GM19463 (cell line): Measurements from ENCODE around the gene AMZ1.

Experiments
- ATAC-seq: cut with Tn5 transposase; IDR thresholded peaks from one replicate; pipeline ENCODE4 v1.9.1; 2021; ENCODE audit warnings: mild to moderate bottlenecking, moderate library complexity; ENCODE audit not compliant: unreplicated experiment

AMZ1 gene, protein sequence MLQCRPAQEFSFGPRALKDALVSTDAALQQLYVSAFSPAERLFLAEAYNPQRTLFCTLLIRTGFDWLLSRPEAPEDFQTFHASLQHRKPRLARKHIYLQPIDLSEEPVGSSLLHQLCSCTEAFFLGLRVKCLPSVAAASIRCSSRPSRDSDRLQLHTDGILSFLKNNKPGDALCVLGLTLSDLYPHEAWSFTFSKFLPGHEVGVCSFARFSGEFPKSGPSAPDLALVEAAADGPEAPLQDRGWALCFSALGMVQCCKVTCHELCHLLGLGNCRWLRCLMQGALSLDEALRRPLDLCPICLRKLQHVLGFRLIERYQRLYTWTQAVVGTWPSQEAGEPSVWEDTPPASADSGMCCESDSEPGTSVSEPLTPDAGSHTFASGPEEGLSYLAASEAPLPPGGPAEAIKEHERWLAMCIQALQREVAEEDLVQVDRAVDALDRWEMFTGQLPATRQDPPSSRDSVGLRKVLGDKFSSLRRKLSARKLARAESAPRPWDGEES

DNA sequence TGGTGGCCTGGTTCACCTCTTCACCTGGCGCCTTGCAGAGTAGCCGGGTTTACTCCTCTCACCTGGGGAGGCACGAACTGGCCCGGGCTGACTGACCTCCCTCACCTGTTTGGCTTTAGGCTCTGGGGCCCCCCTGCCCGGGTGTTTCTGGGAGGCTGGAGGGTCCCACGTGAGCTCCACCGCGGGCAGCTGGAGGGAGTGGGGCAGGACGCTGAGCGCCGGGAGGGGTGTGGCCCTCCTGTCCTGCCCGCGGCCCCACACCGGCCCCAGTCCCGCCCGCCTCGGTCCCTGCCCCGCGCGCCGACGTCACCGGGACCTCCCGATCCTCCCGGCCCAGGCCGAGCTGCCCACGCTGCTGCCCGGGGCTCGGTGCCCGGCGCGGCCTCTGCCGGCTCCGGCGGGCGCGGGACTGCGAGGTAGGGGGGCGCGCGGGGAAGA is at the start of gene AMZ1:
AMZ1 (plus strand) TSS at position 322 of the 438 bp plus-strand sequence. CDS start 12,250 bp downstream, outside the sequence.
- no peak for ATAC-seq

DNA sequence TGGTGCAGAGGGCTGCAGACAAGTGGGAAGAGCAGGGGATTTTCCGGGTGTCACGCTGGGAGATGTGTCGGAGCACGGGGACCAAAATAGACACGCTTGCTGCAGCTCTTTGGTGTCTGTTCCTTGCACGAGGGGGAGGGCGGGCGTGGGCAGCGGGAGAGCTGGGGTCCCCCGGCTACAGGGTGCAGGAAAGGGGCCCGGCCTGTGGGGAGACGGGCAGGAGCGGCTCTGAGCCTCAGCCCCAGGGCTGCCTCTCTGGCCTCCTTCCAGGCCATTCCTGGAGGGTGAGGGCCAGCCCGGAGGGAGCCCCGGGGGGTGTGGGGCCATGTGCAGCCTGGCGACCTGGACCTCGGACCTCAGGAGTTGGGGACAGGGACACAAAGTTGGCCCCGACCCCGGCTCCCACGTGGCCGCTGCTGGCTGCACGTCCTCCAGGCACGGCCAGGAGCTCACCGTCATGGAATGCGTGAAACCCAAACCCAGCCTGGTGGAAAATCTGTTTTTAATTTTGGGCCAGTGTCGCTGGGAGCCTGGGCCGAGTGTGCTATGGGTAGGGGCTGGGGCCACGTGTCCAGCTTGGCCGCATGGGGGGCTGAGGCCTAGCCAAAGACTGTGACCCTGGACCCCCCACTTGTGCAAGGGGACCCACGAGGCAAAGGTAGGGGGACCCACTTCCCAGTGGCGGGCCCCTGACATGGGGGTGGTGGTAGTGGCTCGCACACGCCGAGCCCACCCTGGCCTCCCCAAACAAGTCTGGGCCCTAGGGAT is 49.6 kb upstream of the AMZ1 start:
- no peak for ATAC-seq

DNA sequence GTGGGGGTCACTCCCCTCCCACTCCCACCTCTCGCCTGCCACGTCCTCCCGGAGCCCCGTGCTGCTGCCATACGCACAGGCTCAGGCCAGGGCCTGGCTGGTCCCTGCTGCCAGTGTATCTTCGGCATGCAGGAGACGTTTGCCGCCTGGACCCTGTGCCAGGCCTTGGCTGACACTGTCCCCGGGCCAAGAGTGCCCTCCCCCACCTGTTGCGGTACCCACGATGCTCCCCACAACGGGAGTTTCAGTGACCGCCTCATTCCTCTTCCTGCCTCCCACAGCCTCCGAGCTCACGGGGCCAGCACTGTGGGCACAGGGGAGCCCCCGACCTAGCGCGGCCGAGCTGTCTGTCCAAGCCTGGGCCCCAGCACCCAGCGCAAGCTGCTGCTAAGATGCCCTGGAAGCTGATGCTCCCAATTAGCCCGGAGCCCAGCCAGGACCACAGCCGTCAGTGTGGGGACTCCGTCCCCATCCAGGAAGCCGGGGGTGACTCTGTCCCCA is 48.8 kb upstream of the AMZ1 start:
- no peak for ATAC-seq

DNA sequence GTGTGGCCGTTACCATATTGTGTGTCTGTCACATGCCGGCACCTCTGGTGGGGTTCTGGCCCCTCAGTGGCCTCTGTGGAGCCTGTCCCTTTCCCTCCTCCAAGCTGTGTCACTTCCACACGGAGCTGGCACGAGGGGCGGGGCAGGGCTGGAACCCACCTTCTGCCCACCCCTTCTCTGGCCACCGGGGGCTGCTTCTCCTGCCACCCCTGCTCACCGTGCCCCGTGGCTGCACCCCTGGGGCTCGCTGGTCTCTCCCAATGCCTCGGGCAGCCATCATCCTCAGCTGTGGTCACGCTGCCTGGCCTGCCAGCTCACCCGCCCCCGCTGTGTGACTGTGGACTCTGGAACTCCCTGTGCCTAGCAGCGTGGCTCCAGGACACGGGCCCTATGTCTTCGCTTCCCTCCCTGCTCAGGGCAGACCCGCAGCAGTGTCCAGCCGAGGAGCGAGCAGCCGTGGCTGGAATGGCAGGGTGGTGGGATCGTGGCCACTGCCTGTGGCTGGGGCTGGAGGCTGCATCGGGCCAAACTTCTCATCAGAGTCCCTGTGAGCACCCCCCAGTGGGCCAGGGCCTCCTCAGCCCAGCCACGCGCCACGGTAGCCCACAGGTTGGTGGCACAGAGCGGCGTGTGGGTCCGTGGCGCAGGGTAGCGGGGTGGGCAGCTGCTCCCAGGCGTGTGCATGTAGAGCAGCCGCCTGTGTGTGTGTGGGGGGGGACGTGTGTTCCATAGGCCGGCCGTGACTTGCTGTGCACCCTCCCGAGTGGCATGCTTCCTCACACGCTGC is 48.1 kb upstream of the AMZ1 start:
- no peak for ATAC-seq

DNA sequence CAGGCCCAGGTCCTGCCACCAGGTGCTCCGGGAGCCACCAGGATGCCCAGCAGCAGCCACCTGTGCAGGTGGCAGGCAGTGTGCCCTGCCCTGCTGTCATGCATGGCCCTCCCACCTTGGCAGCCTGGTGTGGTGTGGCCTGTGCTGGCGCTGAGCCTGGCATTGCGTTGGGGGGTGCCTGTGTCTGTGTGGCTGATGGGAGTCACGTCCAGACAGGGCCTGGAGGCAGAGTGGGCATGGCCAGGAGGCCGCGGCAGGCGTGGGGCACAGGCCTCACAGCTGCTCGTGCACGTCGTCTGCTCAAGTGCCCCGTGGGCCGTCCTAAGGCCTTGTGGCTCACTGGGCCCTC is 47.5 kb upstream of the AMZ1 start:
- ATAC-seq, result no peak

DNA sequence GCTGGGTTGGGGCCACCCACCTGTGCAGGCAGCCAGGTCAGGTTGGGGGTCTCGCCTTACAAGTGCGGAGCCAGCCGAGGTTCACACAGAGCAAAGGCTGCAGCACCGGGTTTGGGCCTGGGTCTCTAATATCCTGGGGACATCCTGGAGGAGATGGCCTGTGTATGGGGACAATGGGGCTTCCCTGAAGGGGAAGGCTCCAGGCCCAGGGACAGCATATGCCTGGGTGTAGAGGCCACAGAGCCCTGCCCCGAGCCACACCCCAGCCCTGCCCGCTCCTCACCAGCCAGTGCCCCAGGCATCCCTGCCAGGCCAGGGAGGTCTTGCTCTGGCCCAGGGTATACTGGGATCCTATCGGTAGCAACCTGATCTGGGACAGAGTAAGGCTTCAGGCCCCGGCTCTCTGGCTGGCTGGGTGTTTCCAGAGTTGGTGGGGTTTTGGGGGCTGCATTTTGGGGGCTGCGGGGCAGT is 47.1 kb upstream of the AMZ1 start:
- ATAC-seq, result no peak

DNA sequence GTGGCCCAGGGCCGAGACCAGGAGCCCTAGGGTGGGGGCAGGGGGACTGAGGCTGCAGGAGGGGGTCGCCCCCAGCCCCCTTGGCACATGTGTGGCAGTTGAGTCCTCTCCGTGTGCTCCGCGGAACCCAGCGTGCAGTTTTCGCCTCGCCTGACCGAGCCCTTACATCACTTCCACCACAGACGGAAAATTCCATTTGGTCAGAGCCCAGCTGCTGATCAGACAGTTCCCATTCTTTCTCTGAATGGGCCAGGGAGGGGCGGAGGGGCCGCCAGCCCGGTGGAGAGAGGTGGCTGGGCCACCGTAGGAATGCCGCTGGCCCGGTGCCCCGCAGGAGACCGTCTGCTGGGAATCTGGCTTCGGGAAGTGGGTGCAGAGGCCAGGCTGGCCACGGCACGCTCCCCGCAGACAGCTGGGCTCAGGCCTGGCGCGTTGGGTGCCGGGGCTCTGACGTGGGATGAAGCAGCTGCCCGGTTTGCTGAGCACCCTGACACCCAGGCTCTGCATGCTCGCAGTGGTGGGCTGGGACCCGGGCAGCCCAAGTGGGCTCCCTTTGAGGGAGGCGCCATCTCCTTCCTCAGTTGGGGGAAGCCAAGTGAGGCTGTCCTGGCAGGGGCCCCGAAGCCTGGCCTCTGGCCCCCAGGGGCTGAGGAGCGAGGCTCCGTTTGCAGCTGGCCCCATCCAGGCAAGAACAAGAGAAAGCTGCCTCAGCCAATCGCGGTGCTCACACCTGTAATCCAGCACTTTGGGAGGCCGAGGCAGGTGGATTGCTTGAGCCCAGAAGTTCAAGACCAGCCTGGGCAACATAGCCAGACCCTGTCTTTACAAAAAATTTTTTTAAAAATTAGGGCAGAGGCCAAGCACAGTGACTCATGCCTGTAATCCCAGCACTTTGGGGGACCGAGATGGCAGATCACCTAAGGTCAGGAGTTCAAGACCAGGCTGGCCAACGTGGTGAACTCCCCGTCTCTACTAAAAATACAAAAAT is 46.3 kb upstream of the AMZ1 start:
- ATAC-seq, result peak; percentile 46

- no peak for ATAC-seq
These were observed 44.4 kb upstream of the AMZ1 start for GRCh38 chr7:2643386-2644219.

DNA sequence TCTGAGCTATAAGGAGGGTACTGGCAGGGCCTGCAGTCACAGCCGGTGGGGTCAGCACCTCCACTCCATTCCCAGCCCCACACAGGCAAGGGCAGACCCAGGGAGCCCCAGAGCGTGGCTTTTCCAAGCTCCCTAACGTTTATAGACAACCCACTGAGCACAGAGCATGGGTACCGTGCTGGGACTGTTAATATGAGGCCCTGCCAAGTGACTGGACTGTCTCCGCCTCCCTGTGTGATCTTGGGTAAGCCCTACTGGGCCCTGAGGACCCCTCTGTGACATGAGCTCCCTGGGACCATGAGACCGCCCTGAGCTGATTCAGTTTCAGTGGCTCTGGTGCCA is 43.8 kb upstream of the AMZ1 start:
- no peak for ATAC-seq

DNA sequence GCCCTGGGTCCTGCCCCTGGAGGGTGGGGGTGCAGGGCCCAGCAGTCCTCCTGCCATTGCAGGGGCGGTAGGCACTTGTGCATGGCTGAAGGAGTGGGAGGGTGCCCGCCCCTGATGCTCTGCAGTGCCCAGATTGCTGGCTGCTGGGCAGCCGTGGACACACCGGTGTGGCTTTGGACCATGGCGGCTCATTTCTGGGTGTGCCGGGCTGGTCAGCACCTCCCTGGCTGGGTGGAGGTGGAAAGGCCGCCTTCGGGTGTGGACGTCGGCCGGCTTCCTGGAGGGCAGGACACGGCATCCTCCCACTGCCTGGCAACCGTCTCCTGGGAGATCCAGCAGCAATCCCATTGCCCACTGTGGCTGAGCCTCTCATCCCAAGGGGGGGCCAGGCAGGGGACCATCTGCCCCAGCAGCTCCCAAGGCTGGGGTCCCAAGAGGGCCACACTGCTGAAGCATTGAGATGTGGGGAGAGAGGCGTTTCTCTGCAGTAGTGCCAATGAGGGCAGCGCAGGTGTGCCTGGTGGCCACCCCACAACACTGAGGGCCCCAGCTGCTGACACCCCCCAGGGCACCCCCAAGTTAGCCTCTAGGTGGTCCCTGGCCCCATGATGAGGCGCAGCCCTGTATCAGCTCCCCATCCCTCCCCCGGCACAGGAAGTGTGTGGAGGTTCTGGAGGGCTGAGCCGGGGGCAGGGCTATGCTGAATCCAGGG is 43.3 kb upstream of the AMZ1 start:
- peak; percentile 25 for ATAC-seq

DNA sequence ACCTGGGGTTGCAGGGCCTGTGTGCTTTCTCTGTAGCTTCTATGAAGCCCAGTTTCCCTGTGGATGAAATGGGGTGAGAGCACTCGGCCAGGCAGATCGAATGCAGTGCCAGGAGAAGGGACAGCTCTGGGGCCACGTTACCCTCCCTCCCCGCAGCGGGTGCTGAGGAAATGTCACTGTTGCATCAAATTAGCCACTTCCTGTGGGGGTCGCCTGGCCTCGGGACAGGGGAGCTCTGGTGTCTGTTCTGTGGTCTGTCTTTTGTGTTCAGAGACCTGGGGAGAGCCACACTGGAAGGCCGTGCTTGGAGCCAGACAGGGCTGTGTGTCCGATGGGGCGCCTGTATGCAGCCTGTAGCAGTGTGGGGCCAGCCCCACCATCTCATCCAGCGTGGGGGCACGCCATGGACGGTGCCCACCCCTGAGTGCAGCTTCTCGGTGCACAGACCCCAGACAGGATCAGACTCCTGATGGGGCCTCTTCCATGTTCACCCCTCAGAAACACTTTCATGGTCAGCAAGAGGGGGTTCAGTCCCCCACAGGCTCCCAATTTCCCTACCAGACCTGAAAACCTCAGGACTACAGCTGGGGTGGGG is 42.6 kb upstream of the AMZ1 start:
- ATAC-seq, result peak; percentile 54

- no peak for ATAC-seq
These were observed 41.7 kb upstream of the AMZ1 start for GRCh38 chr7:2646336-2646679.

DNA sequence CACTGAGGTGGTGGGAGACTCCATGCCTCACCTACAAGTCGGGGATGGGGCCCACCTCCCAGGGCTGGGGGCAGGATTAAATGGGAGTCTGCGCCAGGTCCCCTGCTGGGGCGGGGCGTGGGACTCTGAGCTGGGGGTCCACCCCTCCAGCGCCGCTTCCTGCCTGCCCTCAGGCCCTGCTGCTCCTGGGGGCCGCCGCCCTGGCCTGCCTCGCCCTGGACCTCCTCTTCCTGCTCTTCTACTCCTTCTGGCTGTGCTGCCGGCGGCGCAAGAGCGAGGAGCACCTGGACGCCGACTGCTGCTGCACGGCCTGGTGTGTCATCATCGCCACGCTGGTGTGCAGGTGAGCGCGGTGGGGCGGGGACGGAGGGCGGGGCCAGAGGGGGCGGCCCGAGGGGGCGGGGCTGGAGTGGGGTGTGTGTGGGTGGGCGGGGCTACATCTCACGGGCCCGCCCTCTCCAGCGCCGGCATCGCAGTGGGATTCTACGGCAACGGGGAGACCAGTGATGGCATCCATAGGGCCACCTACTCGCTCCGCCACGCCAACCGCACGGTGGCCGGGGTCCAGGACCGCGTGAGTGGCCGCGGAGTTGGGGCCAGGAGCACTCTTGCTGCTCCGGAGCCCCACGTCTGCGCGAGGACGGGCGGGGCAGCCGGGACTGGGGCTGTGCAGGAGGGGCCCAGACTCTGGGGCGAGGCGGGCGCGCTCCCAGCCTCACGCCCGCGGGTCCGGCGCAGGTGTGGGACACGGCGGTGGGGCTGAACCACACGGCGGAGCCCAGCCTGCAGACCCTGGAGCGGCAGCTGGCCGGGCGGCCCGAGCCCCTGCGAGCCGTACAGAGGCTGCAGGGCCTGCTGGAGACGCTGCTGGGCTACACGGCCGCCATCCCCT is 41.1 kb upstream of the AMZ1 start:
- ATAC-seq, result no peak

DNA sequence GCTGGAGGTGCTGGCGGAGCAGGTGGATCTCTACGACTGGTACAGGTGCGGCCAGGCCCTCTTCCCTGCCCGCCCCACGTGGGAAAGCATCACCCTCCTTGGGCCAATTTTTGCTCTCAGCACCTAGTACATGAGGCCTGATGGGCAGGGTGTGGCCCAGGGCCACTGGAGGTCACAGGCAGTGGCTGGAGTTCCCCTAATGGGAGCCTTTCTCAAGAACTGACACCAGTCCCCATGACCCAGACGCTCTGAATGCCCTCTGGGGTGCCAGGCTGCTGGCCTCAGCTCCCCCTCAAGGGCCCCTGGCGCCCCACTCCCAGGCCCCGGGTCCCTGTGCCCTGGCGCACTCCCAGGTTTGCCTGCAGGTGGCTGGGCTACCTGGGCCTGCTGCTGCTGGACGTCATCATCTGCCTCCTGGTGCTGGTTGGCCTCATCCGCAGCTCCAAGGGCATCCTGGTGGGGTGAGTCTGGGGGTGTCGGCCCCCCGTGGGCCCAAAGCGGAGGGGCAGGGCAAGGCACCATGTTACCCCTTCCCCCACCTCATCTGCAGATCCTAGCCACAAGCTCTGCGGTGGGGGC is 40.3 kb upstream of the AMZ1 start:
- no peak for ATAC-seq

DNA sequence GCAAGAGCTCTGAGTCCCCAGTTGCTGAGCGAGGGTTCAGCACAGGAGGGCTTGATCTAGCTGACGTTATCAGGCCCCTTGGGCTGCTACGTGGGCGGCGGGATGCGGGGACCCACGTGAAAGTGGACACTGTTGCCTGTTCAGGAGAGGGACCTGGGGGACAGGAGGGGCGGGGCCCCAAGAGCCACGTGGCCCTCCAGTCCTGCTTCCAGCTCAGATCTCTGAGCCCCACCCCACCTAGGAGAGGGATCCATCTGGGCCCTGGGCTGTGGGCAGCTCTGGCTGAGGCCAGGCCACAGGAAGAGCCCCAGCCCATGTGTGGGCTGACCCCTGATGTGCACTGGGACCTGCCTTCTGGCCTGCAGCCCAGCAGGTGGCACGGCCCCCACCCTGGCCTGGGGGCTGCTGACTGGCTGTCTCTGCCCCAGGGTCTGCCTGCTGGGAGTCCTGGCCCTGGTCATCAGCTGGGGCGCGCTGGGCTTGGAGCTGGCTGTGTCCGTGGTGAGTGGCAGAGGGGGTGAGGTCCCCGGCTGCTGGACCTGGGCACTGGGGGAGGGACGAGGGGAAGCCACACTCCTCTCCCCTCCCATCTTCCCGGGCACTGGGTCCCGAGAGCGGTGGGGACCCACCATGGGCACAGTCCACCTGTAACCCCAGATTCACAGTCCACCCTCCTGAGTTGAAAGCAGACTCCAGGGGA is 38.7 kb upstream of the AMZ1 start:
- no peak for ATAC-seq

DNA sequence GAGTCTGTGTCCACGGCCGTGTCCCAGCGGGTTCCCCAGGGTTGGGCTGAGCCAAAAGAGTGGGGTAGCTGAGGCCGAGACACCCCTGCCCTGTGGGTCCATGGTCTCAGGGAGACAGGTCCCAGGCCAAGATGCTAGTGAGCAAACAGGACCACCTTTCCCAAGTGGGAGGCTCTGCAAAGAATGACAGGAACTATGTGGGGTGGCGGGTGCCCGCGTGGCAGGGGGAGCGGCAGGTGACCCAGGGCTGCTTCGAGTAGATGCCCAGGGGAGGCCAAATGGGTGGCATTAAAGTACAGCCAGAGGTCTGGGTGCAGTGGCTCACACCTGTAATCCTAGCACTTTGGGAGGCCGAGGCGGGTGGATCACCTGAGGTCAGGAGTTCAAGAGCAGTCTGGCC is 38.0 kb upstream of the AMZ1 start:
- ATAC-seq, result no peak
